ENCODE measurements around the gene COL13A1. TPM values are rescaled to one million over a fixed set of nuclear protein-coding genes. Genes with fewer than 3 reads are reported as not detected.

The COL13A1 gene
- total and polyA plus RNA-seq, 12 donors: 0.54 to 7.6 (median 1.9) TPM

DNA sequence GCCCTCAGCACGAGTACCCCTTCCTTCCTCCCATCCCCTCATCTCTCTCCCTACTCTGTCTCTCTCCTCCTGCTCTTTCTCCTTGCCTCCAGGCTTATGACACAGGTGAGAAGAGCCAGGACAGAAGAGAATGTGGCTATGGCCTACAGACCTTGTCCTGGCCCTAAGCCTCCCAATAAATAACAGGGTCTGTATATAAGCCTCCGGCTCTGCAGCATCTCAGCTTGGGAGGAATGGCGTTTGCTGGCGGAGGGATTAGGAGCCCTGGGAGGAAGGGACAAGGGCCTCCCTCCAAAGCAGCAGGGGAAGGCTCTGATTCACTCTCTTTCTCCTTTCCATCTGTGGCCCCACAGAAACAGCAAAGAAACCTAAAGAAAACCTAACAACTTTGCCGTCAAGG is 45.8 kb downstream of the COL13A1 start:
- Histone ChIP-seq H3K36me3 (replicated peaks in 1 of 2) (no peaks in the 10 kb centered on the region), H3K9me3 (replicated peaks in 1 of 3) (no peaks in the 10 kb centered on the region), H3K4me1 (replicated peaks in 1 of 2) (peaks cover 0 to 2% of the 10 kb centered on the region in 2 donors), H3K27ac (no peak overlapping the region), H3K4me3 (no peak overlapping the region), H3K27me3 (no peaks in the 10 kb centered on the region)
- intact Hi-C loops (cut with DNase I): no loop called here
- WGBS, 4 donors: 69 to 85% (median 79%) methylated on average over 5 of the region's 5 CpGs
- DNase-seq: no peak
- TF ChIP-seq CTCF (IDR thresholded peaks at IDR 0.05): no peak
- no peak for TF ChIP-seq POLR2A (IDR thresholded peaks at IDR 0.05)

GRCh38 chr10:69847883-69848282 is 46.2 kb downstream of the COL13A1 start:
- no peak for DNase-seq
- no peaks in the 10 kb centered on the region for H3K36me3 ChIP-seq (replicated peaks in 1 of 2)
- H3K4me1 ChIP-seq (replicated peaks in 1 of 2): peaks cover 0 to 2% of the 10 kb centered on the region in 2 donors
- 66 to 82% (median 71%) methylated on average over 4 to 5 of the region's 5 CpGs for WGBS, 4 donors
- no peak for TF ChIP-seq CTCF (IDR thresholded peaks at IDR 0.05)
- TF ChIP-seq POLR2A (IDR thresholded peaks at IDR 0.05): no peak
- H3K4me3 ChIP-seq: no peak overlapping the region
- H3K9me3 ChIP-seq (replicated peaks in 1 of 3): no peaks in the 10 kb centered on the region
- H3K27me3 ChIP-seq: no peaks in the 10 kb centered on the region
- no peak overlapping the region for H3K27ac ChIP-seq
- intact Hi-C loops (cut with DNase I): no loop called here

DNA sequence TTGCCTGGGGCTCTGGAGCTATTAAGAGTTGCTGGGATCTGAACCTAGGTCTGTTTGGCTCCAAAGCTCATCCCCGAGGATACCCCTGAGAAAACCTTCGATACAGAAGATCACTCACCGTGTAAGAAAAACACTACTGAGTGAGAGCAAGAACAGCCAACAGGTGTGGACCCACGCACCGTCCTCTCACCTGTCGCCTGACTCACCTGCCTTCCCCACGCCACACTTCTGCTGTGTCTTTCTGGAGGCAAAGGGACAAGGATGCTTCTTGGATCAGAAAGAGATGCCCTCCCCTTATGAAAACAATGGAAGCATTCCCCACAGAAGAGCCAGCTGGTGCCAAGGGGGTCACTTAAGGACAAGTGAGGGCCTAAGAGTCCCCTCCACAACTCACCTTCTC is 46.7 kb downstream of the COL13A1 start:
- Histone ChIP-seq H3K27me3 (no peaks in the 10 kb centered on the region), H3K4me3 (no peak overlapping the region), H3K4me1 (replicated peaks in 1 of 2) (peaks cover 0 to 2% of the 10 kb centered on the region in 2 donors), H3K36me3 (replicated peaks in 1 of 2) (no peaks in the 10 kb centered on the region), H3K9me3 (replicated peaks in 1 of 3) (no peaks in the 10 kb centered on the region), H3K27ac (no peak overlapping the region)
- no peak for DNase-seq
- WGBS, 4 donors: 91 to 99% (median 94%) methylated on average over 6 to 7 of the region's 7 CpGs
- intact Hi-C loops (cut with DNase I): no loop called here
- TF ChIP-seq POLR2A (IDR thresholded peaks at IDR 0.05): no peak
- TF ChIP-seq CTCF (IDR thresholded peaks at IDR 0.05): no peak

- WGBS, 4 donors: 66 to 79% (median 75%) methylated on average over 7 of the region's 7 CpGs
- no peak overlapping the region for H3K4me3 ChIP-seq
- no peaks in the 10 kb centered on the region for H3K9me3 ChIP-seq (replicated peaks in 1 of 3)
- H3K36me3 ChIP-seq (replicated peaks in 1 of 2): no peaks in the 10 kb centered on the region
- H3K4me1 ChIP-seq (replicated peaks in 1 of 2): peaks cover 0 to 2% of the 10 kb centered on the region in 2 donors
- intact Hi-C loops (cut with DNase I): no loop called here
- DNase-seq: no peak
- no peak overlapping the region for H3K27ac ChIP-seq
- TF ChIP-seq POLR2A (IDR thresholded peaks at IDR 0.05) (no peak), CTCF (IDR thresholded peaks at IDR 0.05) (no peak)
- no peaks in the 10 kb centered on the region for H3K27me3 ChIP-seq
Measured at GRCh38 chr10:69849825-69850224, 48.1 kb downstream of the COL13A1 start.

Measured in adrenal gland (tissue), 12 donors.